Gastrocnemius medialis (tissue), 4 donors: Measurements from ENCODE around the gene CTIF.

ENCODE experiments used
- POLR2A ChIP-seq, 2 donors: fragments of 450-650 bp; IDR thresholded peaks; one replicate each; pipeline ENCODE4 v1.6.1; 2017; ENCODE audit warnings: antibody characterized with exemption in 2 of 2, mild to moderate bottlenecking in 2 of 2, moderate library complexity in 2 of 2
- TF ChIP-seq, protein P1 (sequence below), 5 experiments: fragments of 450-650 bp in 3 of 5; fragments of 200-600 bp in 2 of 5; sonication (generic) in 2 of 5; IDR thresholded peaks in 4 of 5; conservative IDR thresholded peaks in 1 of 5; 1 replicate in 4 of 5; 2 replicates in 1 of 5; pipeline ENCODE4 v1.5.1; 2016 to 2019; ENCODE audit warnings: antibody characterized with exemption in 5 of 5, mild to moderate bottlenecking in 3 of 5, moderate library complexity in 3 of 5

DNA sequence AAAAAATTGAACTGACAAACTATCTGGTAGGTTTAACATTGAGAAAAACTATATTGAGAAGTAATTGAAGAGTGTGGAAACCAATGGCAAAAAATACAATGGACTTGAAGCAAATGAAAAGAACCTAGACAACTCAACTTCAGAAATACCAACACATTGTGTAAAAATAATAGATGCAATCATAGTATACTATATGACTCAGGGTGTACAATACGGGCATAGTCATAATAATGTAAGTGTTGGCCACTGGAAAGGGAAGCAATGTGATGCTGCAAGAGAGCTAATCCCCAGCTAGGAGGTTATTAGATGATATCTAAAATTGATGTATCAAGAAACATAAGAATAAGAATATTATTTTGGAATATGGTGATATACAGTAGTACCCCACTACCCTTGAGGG, 366.7 kb downstream of the CTIF start:
- TF ChIP-seq, protein P1, sequence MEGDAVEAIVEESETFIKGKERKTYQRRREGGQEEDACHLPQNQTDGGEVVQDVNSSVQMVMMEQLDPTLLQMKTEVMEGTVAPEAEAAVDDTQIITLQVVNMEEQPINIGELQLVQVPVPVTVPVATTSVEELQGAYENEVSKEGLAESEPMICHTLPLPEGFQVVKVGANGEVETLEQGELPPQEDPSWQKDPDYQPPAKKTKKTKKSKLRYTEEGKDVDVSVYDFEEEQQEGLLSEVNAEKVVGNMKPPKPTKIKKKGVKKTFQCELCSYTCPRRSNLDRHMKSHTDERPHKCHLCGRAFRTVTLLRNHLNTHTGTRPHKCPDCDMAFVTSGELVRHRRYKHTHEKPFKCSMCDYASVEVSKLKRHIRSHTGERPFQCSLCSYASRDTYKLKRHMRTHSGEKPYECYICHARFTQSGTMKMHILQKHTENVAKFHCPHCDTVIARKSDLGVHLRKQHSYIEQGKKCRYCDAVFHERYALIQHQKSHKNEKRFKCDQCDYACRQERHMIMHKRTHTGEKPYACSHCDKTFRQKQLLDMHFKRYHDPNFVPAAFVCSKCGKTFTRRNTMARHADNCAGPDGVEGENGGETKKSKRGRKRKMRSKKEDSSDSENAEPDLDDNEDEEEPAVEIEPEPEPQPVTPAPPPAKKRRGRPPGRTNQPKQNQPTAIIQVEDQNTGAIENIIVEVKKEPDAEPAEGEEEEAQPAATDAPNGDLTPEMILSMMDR (IDR thresholded peaks at IDR 0.05 in 4 of 5, conservative IDR thresholded peaks at IDR 0.05 in 1 of 5) = no peak
- TF ChIP-seq POLR2A (IDR thresholded peaks at IDR 0.05) = no peak
